ENCODE data around the gene MRPS10. TPM values are rescaled to one million over a fixed set of nuclear protein-coding genes. Genes with fewer than 3 reads are reported as not detected.
A peak's percentile ranks its signal among the peaks of the same experiment; 100 is the strongest.
"Not testable (repeated sequence)": the region's sequence is repeated elsewhere in the genome, so short reads cannot be mapped to it uniquely, and the experiment has no call there.

MRPS10 gene
- total and polyA plus RNA-seq, 3 donors from 2014 or later: 33.9 to 42.0 (median 35.8) TPM

DNA sequence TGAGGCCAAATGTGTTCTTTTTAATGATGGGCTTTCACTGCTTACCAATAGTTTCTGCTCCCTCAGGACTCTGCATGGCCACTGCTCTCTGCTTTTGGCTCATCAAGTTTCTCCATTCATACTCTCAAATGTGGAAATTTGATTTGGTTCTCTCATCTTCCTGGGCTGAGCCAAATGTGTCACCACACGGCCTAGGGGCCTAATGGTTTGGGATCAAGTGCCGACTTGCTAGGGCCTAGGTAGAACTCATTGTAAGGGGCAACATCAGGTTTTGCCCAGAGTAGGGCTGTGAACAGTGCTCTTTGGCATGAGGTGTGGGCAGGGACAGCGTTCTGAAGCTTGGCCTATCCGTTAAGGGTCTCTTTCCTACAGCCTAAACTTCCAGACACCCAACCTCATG is 3.9 kb upstream of the MRPS10 start:
- no peaks in the 10 kb centered on the region for H3K27me3 ChIP-seq
- H3K27ac ChIP-seq: no peak overlapping the region
- no peak overlapping the region for H3K4me3 ChIP-seq
- TF ChIP-seq CTCF (IDR thresholded peaks at IDR 0.05) (no peak), POLR2A (IDR thresholded peaks at IDR 0.05) (no peak)
- no peaks in the 10 kb centered on the region for H3K9me3 ChIP-seq
- 89 to 92% methylated on average over 4 of the region's 4 CpGs for WGBS, 2 donors
- no peak for DNase-seq
- H3K36me3 ChIP-seq (ENCODE audit: low read depth, missing control alignments): no peaks in the 10 kb centered on the region
- peaks cover 5% of the 10 kb centered on the region for H3K4me1 ChIP-seq
- intact Hi-C loops (cut with DNase I; ENCODE audit: low total_unique reads): no loop called here

DNA sequence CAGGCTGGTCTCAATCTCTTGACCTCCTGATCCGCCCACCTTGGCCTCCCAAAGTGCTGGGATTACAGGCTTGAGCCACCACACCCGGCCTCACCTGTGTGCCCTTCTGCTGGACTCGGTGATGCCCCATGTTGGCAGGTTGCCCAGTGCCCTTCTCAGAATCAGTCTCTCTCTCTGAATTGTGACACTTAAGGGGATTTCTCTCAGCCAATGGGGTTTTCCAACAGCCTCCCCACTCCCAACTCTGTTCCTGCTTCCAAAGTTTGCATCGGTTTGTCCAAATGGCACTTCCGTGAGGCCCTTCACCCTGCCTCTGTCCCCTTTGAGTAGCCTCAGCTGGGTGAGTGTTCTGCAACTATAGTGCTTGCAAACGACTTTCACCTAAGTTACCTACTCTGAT is 3.1 kb upstream of the MRPS10 start:
- Histone ChIP-seq H3K9me3 (no peaks in the 10 kb centered on the region), H3K27me3 (no peaks in the 10 kb centered on the region), H3K4me3 (no peak overlapping the region), H3K36me3 (ENCODE audit: low read depth, missing control alignments) (no peaks in the 10 kb centered on the region), H3K4me1 (peaks cover 8% of the 10 kb centered on the region), H3K27ac (no peak overlapping the region)
- no peak for DNase-seq
- TF ChIP-seq POLR2A (IDR thresholded peaks at IDR 0.05) (no peak), CTCF (IDR thresholded peaks at IDR 0.05) (no peak)
- intact Hi-C loops (cut with DNase I; ENCODE audit: low total_unique reads): no loop called here
- 84 to 90% methylated on average over 6 of the region's 6 CpGs for WGBS, 2 donors

DNA sequence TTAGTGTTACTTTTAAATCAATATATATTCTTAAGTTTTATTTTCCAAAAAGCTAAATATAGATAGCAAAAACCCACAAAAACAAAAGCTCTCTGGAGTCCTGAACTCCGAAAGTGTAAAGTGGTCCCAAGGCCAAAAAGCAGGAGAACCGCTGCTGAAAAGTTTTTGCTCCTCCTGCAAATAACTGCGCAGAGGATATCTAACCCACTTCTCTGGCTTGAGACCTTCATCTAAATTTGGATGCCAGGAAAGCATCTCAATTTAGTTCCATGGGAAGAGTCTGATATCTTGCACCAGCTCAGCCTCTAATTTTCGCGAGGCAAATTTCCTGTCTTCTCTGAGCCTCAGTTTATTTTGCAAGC is 523 bp downstream of the MRPS10 start:
- WGBS, 2 donors: 1% methylated on average over 5 of the region's 5 CpGs
- TF ChIP-seq CTCF (IDR thresholded peaks at IDR 0.05) (no peak), POLR2A (IDR thresholded peaks at IDR 0.05) (no peak)
- Histone ChIP-seq H3K36me3 (ENCODE audit: low read depth, missing control alignments) (no peaks in the 10 kb centered on the region), H3K27me3 (no peaks in the 10 kb centered on the region), H3K27ac (peak overlapping the region; percentile 51 to 62), H3K4me3 (peak overlapping the region; percentile 74 to 86), H3K9me3 (no peaks in the 10 kb centered on the region), H3K4me1 (peaks cover 8% of the 10 kb centered on the region)
- intact Hi-C loops (cut with DNase I; ENCODE audit: low total_unique reads): no loop called here
- no peak for DNase-seq

GRCh38 chr6:42216495-42216894 is 1.2 kb downstream of the MRPS10 start:
- H3K27me3 ChIP-seq; H3K27ac ChIP-seq; intact Hi-C loops (cut with DNase I; ENCODE audit: low total_unique reads); H3K9me3 ChIP-seq; H3K4me1 ChIP-seq; DNase-seq; H3K36me3 ChIP-seq (ENCODE audit: low read depth, missing control alignments): not testable (repeated sequence)
- 72 to 75% methylated on average over 18 of the region's 18 CpGs for WGBS, 2 donors
- H3K4me3 ChIP-seq: peak overlapping the region in 1 of 2 donors; percentile 86

GRCh38 chr6:42212442-42212841 is 5.2 kb downstream of the MRPS10 start:
- intact Hi-C loops (cut with DNase I; ENCODE audit: low total_unique reads): no loop called here
- Histone ChIP-seq H3K27me3 (no peaks in the 10 kb centered on the region), H3K9me3 (no peaks in the 10 kb centered on the region), H3K4me1 (peaks cover 8% of the 10 kb centered on the region), H3K27ac (no peak overlapping the region), H3K36me3 (ENCODE audit: low read depth, missing control alignments) (no peaks in the 10 kb centered on the region), H3K4me3 (no peak overlapping the region)
- TF ChIP-seq CTCF (IDR thresholded peaks at IDR 0.05) (no peak), POLR2A (IDR thresholded peaks at IDR 0.05) (no peak)
- 76 to 80% methylated on average over 3 of the region's 3 CpGs for WGBS, 2 donors
- no peak for DNase-seq

Measured in testis (tissue), 3 donors.